ENCODE results near the gene IVNS1ABP. TPM values are rescaled to one million over a fixed set of nuclear protein-coding genes. Genes with fewer than 3 reads are reported as not detected.

The IVNS1ABP gene
- total and polyA plus RNA-seq, 2 donors (not counting 3 experiments of a cell fraction or from before 2014, with no cell fraction given): 26.3 to 81.6 TPM

DNA sequence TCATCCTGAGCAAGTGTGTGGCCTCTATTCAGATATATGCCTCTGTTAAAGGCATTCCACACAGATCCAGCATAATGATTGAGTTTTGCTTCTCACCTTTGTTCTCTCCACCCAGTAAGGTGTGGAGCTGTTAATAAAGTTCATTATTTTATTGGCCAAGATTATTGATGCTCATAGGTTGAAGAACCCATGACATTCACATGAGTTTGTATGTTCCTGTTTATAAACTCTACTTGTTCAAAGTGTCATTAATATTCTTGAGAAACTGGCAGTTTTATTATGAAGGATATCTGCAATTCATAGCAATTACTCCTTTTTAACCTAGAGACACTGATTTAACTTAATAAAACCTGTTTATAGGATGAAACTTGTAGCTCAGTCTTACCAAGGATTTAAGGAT is 22.0 kb downstream of the IVNS1ABP start:
- TF ChIP-seq EZH2 (IDR thresholded peaks at IDR 0.05; ENCODE audit: borderline replicate concordance, low read depth, low read length, severe bottlenecking): no peak
- no peak for TF ChIP-seq POLR2AphosphoS5 (IDR thresholded peaks at IDR 0.05; ENCODE audit: insufficient read depth, low read depth, low read length)
- TF ChIP-seq MYC (IDR thresholded peaks at IDR 0.05; ENCODE audit: low read depth, low read length): no peak
- no peak for TF ChIP-seq JUN (IDR thresholded peaks at IDR 0.05; ENCODE audit: borderline replicate concordance, insufficient read depth, insufficient read length, low read depth)
- TF ChIP-seq, protein P1, sequence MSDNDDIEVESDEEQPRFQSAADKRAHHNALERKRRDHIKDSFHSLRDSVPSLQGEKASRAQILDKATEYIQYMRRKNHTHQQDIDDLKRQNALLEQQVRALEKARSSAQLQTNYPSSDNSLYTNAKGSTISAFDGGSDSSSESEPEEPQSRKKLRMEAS (IDR thresholded peaks at IDR 0.05; ENCODE audit: insufficient read depth, insufficient read length): no peak
- TF ChIP-seq CTCF (IDR thresholded peaks at IDR 0.05; ENCODE audit: extremely low read depth in 1 of 2, insufficient read depth in 1 of 2, low read depth in 1 of 2, low read length in 2 of 2): no peak
- no peak for TF ChIP-seq GATA2 (IDR thresholded peaks at IDR 0.05; ENCODE audit: insufficient read depth, insufficient read length, low read depth, low read length)
- TF ChIP-seq FOS (IDR thresholded peaks at IDR 0.05; ENCODE audit: borderline replicate concordance, insufficient read depth, low read length): no peak
- TF ChIP-seq POLR2A (IDR thresholded peaks at IDR 0.05; ENCODE audit: low read depth, low read length): no peak
- CTCF ChIA-PET: no interaction called here
- Histone ChIP-seq H3K9me3 (replicated peaks; ENCODE audit: control insufficient read depth, insufficient read depth, low read length) (no peaks in the 10 kb centered on the region), H2AFZ (ENCODE audit: low read depth, low read length) (no peak overlapping the region), H3K4me2 (ENCODE audit: insufficient read depth, low read length) (no peak overlapping the region), H3K36me3 (ENCODE audit: control insufficient read depth in 2 of 2, extremely low read depth in 1 of 2, insufficient read depth in 2 of 2, low read length in 2 of 2) (peaks cover 16 to 31% of the 10 kb centered on the region in 2 experiments), H3K9me1 (replicated peaks; ENCODE audit: control insufficient read depth, extremely low read depth, insufficient read depth, low read length) (no peaks in the 10 kb centered on the region), H3K4me1 (ENCODE audit: control insufficient read depth, extremely low read depth, insufficient read depth, low read length) (no peaks in the 10 kb centered on the region), H3K9ac (replicated peaks; ENCODE audit: extremely low read depth, insufficient read depth, low read length) (no peak overlapping the region), H4K20me1 (replicated peaks; ENCODE audit: control insufficient read depth, extremely low read depth, insufficient read depth, low read length) (no peaks in the 10 kb centered on the region), H3K4me3 (replicated peaks in 1 of 3; ENCODE audit: insufficient read depth in 1 of 3, low read depth in 1 of 3, low read length in 3 of 3) (no peak overlapping the region), H3K79me2 (ENCODE audit: control insufficient read depth, insufficient read depth, low read length) (no peaks in the 10 kb centered on the region), H3K27ac (ENCODE audit: insufficient read depth, low read depth, low read length) (no peak overlapping the region), H3K27me3 (ENCODE audit: control insufficient read depth in 2 of 2, insufficient read depth in 2 of 2, low read length in 2 of 2) (no peaks in the 10 kb centered on the region)
- no peak for DNase-seq (ENCODE audit: low read depth, low spot score)
- no peak for FAIRE-seq
- intact Hi-C loops (cut with micrococcal nuclease): loop anchor here (5.0 to 10.0 kb wide), 2 partner anchors 488 to 1060 kb away; no protein-coding TSS in a partner anchor
- no TSS peak for BruUV-seq (replicated peaks)
- POLR2A ChIA-PET: no interaction called here
- dilution Hi-C loops (cut with MboI; ENCODE audit: extremely low pct_ligation_motif_present, low sequenced_read_pairs): no loop called here

Measured in endothelial cell of umbilical vein (primary cell).